Activated T-helper 2 cell treated with anti-CD3 and anti-CD28 coated beads, Interferon-gamma antibody, Interleukin-2, Interleukin-4, amounts not matched to agents 10 μg/mL and 5 μg/mL and 100 μg/mL, durations not matched to agents 14 hours and 24 hours and 36 hours (primary cell): ENCODE results near the gene ACTN2. TPM values are rescaled to one million over a fixed set of nuclear protein-coding genes. Genes with fewer than 3 reads are reported as not detected.

ENCODE experiments used
- DNase-seq: peaks from one replicate; pipeline ENCODE4 v3.0.0; 2021; ENCODE audit warnings: low spot score
- H3K27ac Mint-ChIP-seq: one replicate; pipeline ENCODE4 v1.8.0; 2021; ENCODE audit warnings: mixed read lengths
- H3K27me3 Mint-ChIP-seq: one replicate; pipeline ENCODE4 v1.8.0; 2021; ENCODE audit warnings: low read depth, mixed read lengths
- H3K36me3 Mint-ChIP-seq: one replicate; pipeline ENCODE4 v1.8.0; 2021; ENCODE audit warnings: low read depth, mixed read lengths
- H3K4me1 Mint-ChIP-seq: one replicate; pipeline ENCODE4 v1.8.0; 2021; ENCODE audit warnings: low read depth, mixed read lengths
- H3K4me3 Mint-ChIP-seq: one replicate; pipeline ENCODE4 v1.8.0; 2021; ENCODE audit warnings: low read depth, mild to moderate bottlenecking, moderate library complexity, mixed read lengths
- H3K9me3 Mint-ChIP-seq: one replicate; pipeline ENCODE4 v1.8.0; 2021; ENCODE audit warnings: mixed read lengths
- intact Hi-C: fragments of 100-400 bp; cut with micrococcal nuclease; formaldehyde crosslinking; loops from one replicate; pipeline ENCODE4 v1.15.1; 2023
- total RNA-seq: library from RNA; stranded (reverse); gene quantifications from 2 replicates; pipeline ENCODE4 v1.2.3, GENCODE V29; 2022

The ACTN2 gene
- total RNA-seq, 1 donor from 2014 or later: 0.23 TPM

GRCh38 chr1:236751935-236752334, 65.6 kb downstream of the ACTN2 start:
- intact Hi-C loops: no loop called here

GRCh38 chr1:236753516-236753915, 67.2 kb downstream of the ACTN2 start:
- no peak for DNase-seq
- H3K27me3 Mint-ChIP-seq: no peaks in the 10 kb centered on the region
- intact Hi-C loops: no loop called here

More at GRCh38 chr1:236751935-236752334, 65.6 kb downstream of the ACTN2 start:
- Mint-ChIP-seq H3K36me3 (no peaks in the 10 kb centered on the region), H3K9me3 (no peaks in the 10 kb centered on the region), H3K4me1 (no peaks in the 10 kb centered on the region), H3K27ac (no peak overlapping the region), H3K4me3 (no peak overlapping the region), H3K27me3 (peaks cover 4% of the 10 kb centered on the region)
- DNase-seq: no peak

DNA sequence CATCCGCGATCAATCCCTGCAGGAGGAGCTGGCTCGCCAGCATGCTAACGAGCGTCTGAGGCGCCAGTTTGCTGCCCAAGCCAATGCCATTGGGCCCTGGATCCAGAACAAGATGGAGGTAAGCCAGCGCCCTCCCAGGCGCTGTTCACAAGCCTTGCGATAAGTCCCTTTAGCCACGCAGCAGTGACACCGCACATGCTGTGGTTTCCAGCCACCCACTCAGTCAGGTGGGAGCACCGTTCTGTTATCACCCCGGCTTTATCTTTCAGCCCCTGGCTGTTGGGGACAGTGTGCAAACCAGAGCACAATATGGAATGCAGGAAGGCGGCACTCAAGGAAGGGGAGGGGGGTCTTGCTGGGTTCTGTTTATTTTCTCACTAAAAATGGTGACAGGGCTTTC, 67.7 kb downstream of the ACTN2 start:
- Mint-ChIP-seq H3K27ac (no peak overlapping the region), H3K27me3 (no peaks in the 10 kb centered on the region), H3K9me3 (no peaks in the 10 kb centered on the region), H3K4me1 (no peaks in the 10 kb centered on the region), H3K36me3 (no peaks in the 10 kb centered on the region), H3K4me3 (no peak overlapping the region)
- DNase-seq: no peak
- intact Hi-C loops: no loop called here

More at GRCh38 chr1:236753516-236753915, 67.2 kb downstream of the ACTN2 start:
- H3K9me3 Mint-ChIP-seq: no peaks in the 10 kb centered on the region
- H3K4me3 Mint-ChIP-seq: no peak overlapping the region
- no peak overlapping the region for H3K27ac Mint-ChIP-seq
- no peaks in the 10 kb centered on the region for H3K4me1 Mint-ChIP-seq
- H3K36me3 Mint-ChIP-seq: no peaks in the 10 kb centered on the region

DNA sequence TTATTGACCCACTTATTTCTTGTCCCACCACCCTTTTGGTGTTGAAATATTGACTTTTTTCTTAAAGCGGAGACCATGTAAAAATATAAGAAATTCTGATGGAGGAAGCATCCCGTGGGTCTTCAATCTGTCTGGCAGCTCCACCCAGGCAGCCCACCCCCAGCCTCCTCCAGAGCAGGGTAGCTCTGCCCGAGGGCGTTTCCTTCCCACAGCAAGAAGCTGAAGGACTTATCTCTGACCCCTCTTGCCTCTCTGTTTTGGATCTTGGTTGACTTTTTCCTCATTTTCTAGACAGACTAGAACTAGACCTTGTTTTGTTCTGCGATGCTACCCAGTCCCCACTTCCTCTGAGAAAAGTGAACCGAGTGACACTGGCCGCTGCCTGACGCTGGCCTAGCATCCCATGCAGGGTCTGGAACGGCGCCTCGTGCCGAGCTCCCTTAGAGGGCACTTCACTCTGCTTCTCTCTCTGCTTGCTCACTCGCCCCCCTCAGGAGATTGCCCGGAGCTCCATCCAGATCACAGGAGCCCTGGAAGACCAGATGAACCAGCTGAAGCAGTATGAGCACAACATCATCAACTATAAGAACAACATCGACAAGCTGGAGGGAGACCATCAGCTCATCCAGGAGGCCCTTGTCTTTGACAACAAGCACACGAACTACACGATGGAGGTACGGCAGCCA, 68.4 kb downstream of the ACTN2 start:
- no peak for DNase-seq
- H3K27me3 Mint-ChIP-seq: no peaks in the 10 kb centered on the region
- H3K27ac Mint-ChIP-seq: no peak overlapping the region
- no peaks in the 10 kb centered on the region for H3K36me3 Mint-ChIP-seq
- H3K4me3 Mint-ChIP-seq: no peak overlapping the region
- intact Hi-C loops: no loop called here
- peaks cover 5% of the 10 kb centered on the region for H3K4me1 Mint-ChIP-seq
- H3K9me3 Mint-ChIP-seq: no peaks in the 10 kb centered on the region

- DNase-seq: no peak
- Mint-ChIP-seq H3K27me3 (no peaks in the 10 kb centered on the region), H3K4me1 (peaks cover 5% of the 10 kb centered on the region), H3K4me3 (no peak overlapping the region), H3K27ac (no peak overlapping the region), H3K9me3 (no peaks in the 10 kb centered on the region), H3K36me3 (no peaks in the 10 kb centered on the region)
- intact Hi-C loops: no loop called here
Measured at GRCh38 chr1:236757640-236758039, 71.3 kb downstream of the ACTN2 start.

GRCh38 chr1:236759252-236759859, 73.1 kb downstream of the ACTN2 start:
- H3K27ac Mint-ChIP-seq: no peak overlapping the region
- H3K27me3 Mint-ChIP-seq: no peaks in the 10 kb centered on the region
- no peak for DNase-seq
- H3K9me3 Mint-ChIP-seq: no peaks in the 10 kb centered on the region
- no peak overlapping the region for H3K4me3 Mint-ChIP-seq
- intact Hi-C loops: loop anchor here (1.0 kb wide), 1 partner anchor 110 kb away; no protein-coding TSS in a partner anchor
- peaks cover 5% of the 10 kb centered on the region for H3K4me1 Mint-ChIP-seq
- no peaks in the 10 kb centered on the region for H3K36me3 Mint-ChIP-seq

GRCh38 chr1:236760480-236760879, 74.2 kb downstream of the ACTN2 start:
- no peak overlapping the region for H3K4me3 Mint-ChIP-seq
- peaks cover 5% of the 10 kb centered on the region for H3K4me1 Mint-ChIP-seq
- H3K9me3 Mint-ChIP-seq: no peaks in the 10 kb centered on the region
- peaks cover 4% of the 10 kb centered on the region for H3K27me3 Mint-ChIP-seq
- intact Hi-C loops: no loop called here
- DNase-seq: no peak
- H3K36me3 Mint-ChIP-seq: no peaks in the 10 kb centered on the region
- no peak overlapping the region for H3K27ac Mint-ChIP-seq

DNA sequence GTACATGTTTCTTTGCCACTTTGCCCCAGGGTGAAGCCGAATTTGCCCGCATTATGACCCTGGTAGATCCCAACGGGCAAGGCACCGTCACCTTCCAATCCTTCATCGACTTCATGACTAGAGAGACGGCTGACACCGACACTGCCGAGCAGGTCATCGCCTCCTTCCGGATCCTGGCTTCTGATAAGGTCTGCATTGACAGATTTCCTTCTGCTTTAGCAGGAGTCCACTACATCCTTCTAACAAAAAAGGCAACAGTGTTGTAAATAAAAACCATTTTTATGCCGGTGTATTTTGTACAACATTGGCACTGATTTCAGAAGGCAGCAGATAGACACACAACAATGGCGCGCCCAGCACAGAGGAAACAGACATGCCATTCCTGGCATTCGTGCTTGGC, 74.7 kb downstream of the ACTN2 start:
- Mint-ChIP-seq H3K27me3 (peaks cover 9% of the 10 kb centered on the region), H3K27ac (no peak overlapping the region), H3K36me3 (no peaks in the 10 kb centered on the region), H3K4me3 (no peak overlapping the region), H3K4me1 (peaks cover 5% of the 10 kb centered on the region), H3K9me3 (no peaks in the 10 kb centered on the region)
- intact Hi-C loops: no loop called here
- no peak for DNase-seq

- H3K4me3 Mint-ChIP-seq: no peak overlapping the region
- peaks cover 5% of the 10 kb centered on the region for H3K4me1 Mint-ChIP-seq
- H3K36me3 Mint-ChIP-seq: no peaks in the 10 kb centered on the region
- intact Hi-C loops: no loop called here
- peaks cover 13% of the 10 kb centered on the region for H3K27me3 Mint-ChIP-seq
- no peaks in the 10 kb centered on the region for H3K9me3 Mint-ChIP-seq
- H3K27ac Mint-ChIP-seq: no peak overlapping the region
- no peak for DNase-seq
Measured at GRCh38 chr1:236761397-236762132, 75.3 kb downstream of the ACTN2 start.

DNA sequence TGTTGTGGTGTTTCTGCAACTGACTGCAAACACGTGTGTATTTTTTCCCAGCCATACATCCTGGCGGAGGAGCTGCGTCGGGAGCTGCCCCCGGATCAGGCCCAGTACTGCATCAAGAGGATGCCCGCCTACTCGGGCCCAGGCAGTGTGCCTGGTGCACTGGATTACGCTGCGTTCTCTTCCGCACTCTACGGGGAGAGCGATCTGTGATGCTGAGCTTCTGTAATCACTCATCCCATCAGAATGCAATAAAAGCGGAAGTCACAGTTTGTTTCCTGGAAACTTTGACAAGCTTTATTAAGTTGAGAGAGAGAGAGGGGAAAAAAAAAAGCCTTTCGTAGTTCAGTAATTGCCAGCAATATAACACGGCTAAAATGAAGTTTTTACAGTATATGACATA, 76.1 kb downstream of the ACTN2 start:
- no peak for DNase-seq

DNA sequence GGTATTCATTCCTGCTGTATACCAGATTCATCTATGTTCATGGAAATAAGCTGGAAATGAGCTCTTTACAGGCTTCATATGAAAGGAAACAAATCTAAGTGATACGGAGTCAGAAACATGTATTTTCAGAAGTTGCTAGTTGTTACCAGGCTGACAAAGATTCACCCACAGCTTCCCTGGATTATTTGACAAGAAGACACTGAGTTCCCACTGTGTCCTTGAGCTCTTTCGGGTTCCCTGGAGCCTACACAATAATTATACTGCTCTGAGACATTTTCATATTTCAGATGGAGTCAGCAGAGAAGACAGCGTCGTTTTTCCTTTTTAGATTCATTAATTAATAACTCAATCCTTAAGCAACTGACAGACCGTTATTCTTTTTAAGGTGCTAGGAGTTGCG, 79.5 kb downstream of the ACTN2 start:
- no peaks in the 10 kb centered on the region for H3K36me3 Mint-ChIP-seq
- peaks cover 26% of the 10 kb centered on the region for H3K27me3 Mint-ChIP-seq
- no peak overlapping the region for H3K4me3 Mint-ChIP-seq
- no peak overlapping the region for H3K27ac Mint-ChIP-seq
- no peaks in the 10 kb centered on the region for H3K4me1 Mint-ChIP-seq
- intact Hi-C loops: no loop called here
- H3K9me3 Mint-ChIP-seq: no peaks in the 10 kb centered on the region
- DNase-seq: no peak

More for the DNA sequence above, 76.1 kb downstream of the ACTN2 start:
- Mint-ChIP-seq H3K36me3 (no peaks in the 10 kb centered on the region), H3K4me1 (peaks cover 5% of the 10 kb centered on the region), H3K4me3 (no peak overlapping the region), H3K27ac (no peak overlapping the region), H3K9me3 (no peaks in the 10 kb centered on the region), H3K27me3 (peaks cover 15% of the 10 kb centered on the region)
- intact Hi-C loops: no loop called here

GRCh38 chr1:236766506-236766905, 80.2 kb downstream of the ACTN2 start:
- no peaks in the 10 kb centered on the region for H3K36me3 Mint-ChIP-seq
- no peak overlapping the region for H3K4me3 Mint-ChIP-seq
- H3K9me3 Mint-ChIP-seq: no peaks in the 10 kb centered on the region
- no peak for DNase-seq
- no peaks in the 10 kb centered on the region for H3K4me1 Mint-ChIP-seq
- intact Hi-C loops: no loop called here
- peaks cover 26% of the 10 kb centered on the region for H3K27me3 Mint-ChIP-seq
- no peak overlapping the region for H3K27ac Mint-ChIP-seq

GRCh38 chr1:236767276-236767675, 81.0 kb downstream of the ACTN2 start:
- intact Hi-C loops: no loop called here
- H3K27me3 Mint-ChIP-seq: peaks cover 26% of the 10 kb centered on the region
- no peak overlapping the region for H3K27ac Mint-ChIP-seq
- H3K36me3 Mint-ChIP-seq: no peaks in the 10 kb centered on the region
- no peaks in the 10 kb centered on the region for H3K4me1 Mint-ChIP-seq
- no peak for DNase-seq
- no peaks in the 10 kb centered on the region for H3K9me3 Mint-ChIP-seq
- no peak overlapping the region for H3K4me3 Mint-ChIP-seq
